22Rv1 (cell line): Measurements from ENCODE around the gene CA9.
"Not testable (repeated sequence)": the region's sequence is repeated elsewhere in the genome, so short reads cannot be mapped to it uniquely, and the experiment has no call there.

Experiments used
- ZFX ChIP-seq: fragments of 450-650 bp; IDR thresholded peaks from 2 replicates; pipeline ENCODE4 v1.6.1; 2017; ENCODE audit warnings: antibody characterized with exemption, borderline replicate concordance
- TF ChIP-seq, protein P1 (sequence below): fragments of 450-650 bp; IDR thresholded peaks from 2 replicates; pipeline ENCODE4 v1.5.1; 2017; ENCODE audit warnings: mild to moderate bottlenecking

DNA sequence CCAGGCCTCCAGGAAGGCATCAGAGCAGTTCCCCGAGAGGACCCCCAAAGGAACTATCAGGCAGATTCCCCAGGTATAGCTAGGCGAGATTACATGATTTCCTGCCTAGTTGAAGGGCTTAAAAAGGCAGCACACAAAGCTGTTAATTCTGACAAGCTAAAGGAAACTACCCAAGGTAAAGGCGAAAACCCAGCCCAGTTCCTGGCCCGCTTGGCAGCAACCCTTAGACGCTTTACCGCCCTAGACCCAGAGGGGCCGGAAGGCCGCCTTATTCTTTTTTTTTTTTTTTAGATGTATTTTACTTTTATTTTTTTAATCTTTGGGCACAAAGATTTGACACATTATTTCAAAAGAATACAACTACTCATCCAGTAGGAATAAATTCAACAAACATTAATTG is 35.0 kb upstream of the CA9 start:
- TF ChIP-seq, protein P1, sequence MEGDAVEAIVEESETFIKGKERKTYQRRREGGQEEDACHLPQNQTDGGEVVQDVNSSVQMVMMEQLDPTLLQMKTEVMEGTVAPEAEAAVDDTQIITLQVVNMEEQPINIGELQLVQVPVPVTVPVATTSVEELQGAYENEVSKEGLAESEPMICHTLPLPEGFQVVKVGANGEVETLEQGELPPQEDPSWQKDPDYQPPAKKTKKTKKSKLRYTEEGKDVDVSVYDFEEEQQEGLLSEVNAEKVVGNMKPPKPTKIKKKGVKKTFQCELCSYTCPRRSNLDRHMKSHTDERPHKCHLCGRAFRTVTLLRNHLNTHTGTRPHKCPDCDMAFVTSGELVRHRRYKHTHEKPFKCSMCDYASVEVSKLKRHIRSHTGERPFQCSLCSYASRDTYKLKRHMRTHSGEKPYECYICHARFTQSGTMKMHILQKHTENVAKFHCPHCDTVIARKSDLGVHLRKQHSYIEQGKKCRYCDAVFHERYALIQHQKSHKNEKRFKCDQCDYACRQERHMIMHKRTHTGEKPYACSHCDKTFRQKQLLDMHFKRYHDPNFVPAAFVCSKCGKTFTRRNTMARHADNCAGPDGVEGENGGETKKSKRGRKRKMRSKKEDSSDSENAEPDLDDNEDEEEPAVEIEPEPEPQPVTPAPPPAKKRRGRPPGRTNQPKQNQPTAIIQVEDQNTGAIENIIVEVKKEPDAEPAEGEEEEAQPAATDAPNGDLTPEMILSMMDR = not testable (repeated sequence)
- TF ChIP-seq ZFX = not testable (repeated sequence)
